ENCODE data around the gene ATP5MG. TPM values are rescaled to one million over a fixed set of nuclear protein-coding genes. Genes with fewer than 3 reads are reported as not detected.
A peak's percentile ranks its signal among the peaks of the same experiment; 100 is the strongest.

Gene ATP5MG
- total and polyA plus RNA-seq, 2 experiments from 2014 or later: 32.3 to 426 TPM

DNA sequence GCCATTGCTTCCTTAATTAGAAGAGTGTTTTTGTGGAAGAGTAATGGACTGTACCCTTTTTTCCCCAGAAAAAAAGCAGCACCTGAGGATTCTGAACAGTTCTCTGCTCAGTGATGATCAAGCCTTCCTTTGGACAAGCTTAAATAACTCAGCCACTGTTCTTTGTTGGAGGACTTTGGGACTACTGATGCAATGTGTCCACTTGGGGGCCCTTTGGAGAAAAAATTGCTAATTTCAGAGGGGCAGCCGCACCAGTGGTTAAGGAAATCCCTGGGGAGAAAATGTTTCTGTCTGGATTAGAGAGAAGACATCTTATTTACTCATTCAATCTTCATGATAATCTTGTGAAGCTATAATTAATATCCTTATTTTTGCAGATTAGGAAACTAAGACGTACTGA lies 29.6 kb downstream of the ATP5MG start:
- no peak for DNase-seq
- H3K79me2 ChIP-seq (ENCODE audit: insufficient read depth): no peaks in the 10 kb centered on the region
- no peak overlapping the region for H2AFZ ChIP-seq

DNA sequence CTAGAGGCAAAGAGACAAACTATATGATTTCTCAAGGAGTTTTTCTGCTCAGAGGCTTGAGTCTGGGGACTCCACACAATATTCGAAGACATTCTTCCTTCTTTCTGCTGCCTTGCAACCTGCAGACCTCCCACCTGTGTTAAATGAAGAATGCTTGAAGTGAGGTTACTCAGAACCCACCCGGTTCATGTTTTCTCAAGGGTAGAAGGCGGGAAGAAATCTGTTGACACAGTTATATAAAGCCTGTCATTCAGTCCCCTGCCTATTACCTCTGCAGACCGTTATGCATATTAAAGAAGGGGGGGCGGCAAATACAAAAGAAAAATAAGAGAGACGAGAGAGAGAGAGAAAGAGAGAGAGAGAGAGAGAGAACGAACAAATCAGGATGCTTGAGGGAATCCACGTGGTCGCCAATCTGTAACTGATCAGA lies 32.7 kb downstream of the ATP5MG start:
- no peak for TF ChIP-seq EZH2phosphoT487 (IDR thresholded peaks at IDR 0.05; ENCODE audit: insufficient read depth, low read depth)
- TF ChIP-seq EZH2 (IDR thresholded peaks at IDR 0.05; ENCODE audit: insufficient read depth, poor library complexity, severe bottlenecking): no peak
- Histone ChIP-seq H3K27ac (no peak overlapping the region), H3F3A (ENCODE audit: insufficient read depth) (peaks cover 8% of the 10 kb centered on the region), H3K9me3 (ENCODE audit: low read depth) (no peaks in the 10 kb centered on the region), H3K9ac (no peak overlapping the region), H3K4me1 (ENCODE audit: insufficient read depth) (peaks cover 5% of the 10 kb centered on the region), H3K9me2 (ENCODE audit: insufficient read depth) (no peaks in the 10 kb centered on the region), H3K4me3 (peak overlapping the region; percentile 73), H3K79me2 (ENCODE audit: insufficient read depth) (peaks cover 26% of the 10 kb centered on the region), H3K27me3 (replicated peaks; ENCODE audit: insufficient read depth) (no peaks in the 10 kb centered on the region), H3K4me2 (ENCODE audit: unreplicated experiment) (peak overlapping the region; percentile 93), H3K36me3 (ENCODE audit: low read depth) (no peaks in the 10 kb centered on the region), H2AFZ (peak overlapping the region; percentile 81), H4K20me1 (ENCODE audit: insufficient read depth) (peaks cover 4% of the 10 kb centered on the region)
- DNase-seq: peak; percentile 59
- WGBS, 2 experiments (ENCODE audit: low coverage in 1 of 2, low lambda C conversion rate in 2 of 2, missing lambda C conversion rate in 2 of 2): 3 to 4% methylated on average over 9 of the region's 9 CpGs
- in situ Hi-C loops (cut with MboI): no loop called here

More for the DNA sequence above, 29.6 kb downstream of the ATP5MG start:
- H3F3A ChIP-seq (ENCODE audit: insufficient read depth): no peaks in the 10 kb centered on the region; the same call in 1 of the 2 replicates
- H3K27me3 ChIP-seq (replicated peaks; ENCODE audit: insufficient read depth): no peaks in the 10 kb centered on the region
- WGBS, 2 experiments (ENCODE audit: low coverage in 1 of 2, low lambda C conversion rate in 2 of 2, missing lambda C conversion rate in 2 of 2): 94 to 95% methylated on average over 2 of the region's 2 CpGs
- no peaks in the 10 kb centered on the region for H3K36me3 ChIP-seq (ENCODE audit: low read depth)
- TF ChIP-seq EZH2phosphoT487 (IDR thresholded peaks at IDR 0.05; ENCODE audit: insufficient read depth, low read depth): no peak
- no peaks in the 10 kb centered on the region for H3K9me2 ChIP-seq (ENCODE audit: insufficient read depth)
- in situ Hi-C loops (cut with MboI): no loop called here
- no peak overlapping the region for H3K4me2 ChIP-seq (ENCODE audit: unreplicated experiment)
- no peak overlapping the region for H3K9ac ChIP-seq
- no peaks in the 10 kb centered on the region for H3K9me3 ChIP-seq (ENCODE audit: low read depth)
- no peak overlapping the region for H3K27ac ChIP-seq
- H3K4me1 ChIP-seq (ENCODE audit: insufficient read depth): no peaks in the 10 kb centered on the region
- no peak overlapping the region for H3K4me3 ChIP-seq
- H4K20me1 ChIP-seq (ENCODE audit: insufficient read depth): no peaks in the 10 kb centered on the region

DNA sequence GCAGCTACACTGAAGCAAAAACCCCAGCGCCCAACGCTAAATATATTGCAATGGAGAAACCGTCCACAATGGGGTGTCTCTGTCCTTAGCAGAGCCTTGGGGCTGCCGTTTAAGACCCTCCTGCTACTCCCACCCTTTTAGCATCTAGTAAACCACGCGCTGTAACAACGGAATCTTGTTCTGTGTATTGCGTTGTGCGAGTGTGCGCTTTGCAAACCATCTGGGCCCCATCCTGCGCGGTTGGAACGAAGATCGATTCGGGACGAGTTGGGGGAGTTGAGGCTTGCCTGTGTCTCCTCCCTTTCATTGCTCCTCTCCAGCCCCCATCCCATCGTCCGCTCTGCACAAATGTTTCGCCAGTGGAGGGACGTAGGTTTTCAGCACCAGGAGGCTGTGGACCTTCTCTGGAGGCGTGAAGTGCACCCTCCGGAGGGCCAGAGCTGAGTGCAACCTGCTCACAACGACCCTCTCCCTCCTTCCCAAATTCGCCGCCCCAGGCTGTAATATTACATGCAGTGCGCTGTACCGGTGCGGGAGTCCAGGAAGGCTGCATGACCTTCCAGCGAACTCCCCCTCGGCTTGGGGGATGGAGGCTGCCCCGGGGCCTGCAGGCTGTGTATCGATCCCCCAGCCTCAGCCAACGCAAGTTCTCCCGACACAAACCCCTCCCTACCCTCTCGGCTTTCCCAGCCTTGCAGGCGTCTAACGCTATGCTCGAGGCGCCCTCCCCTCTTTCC lies 33.3 kb downstream of the ATP5MG start:
- Histone ChIP-seq H3K4me1 (ENCODE audit: insufficient read depth) (peaks cover 10% of the 10 kb centered on the region), H3K4me3 (peak overlapping the region; percentile 73), H3K9me2 (ENCODE audit: insufficient read depth) (no peaks in the 10 kb centered on the region), H3K9ac (peak overlapping the region; percentile 45; the same call in 1 of the 2 replicates), H4K20me1 (ENCODE audit: insufficient read depth) (peaks cover 10% of the 10 kb centered on the region), H3K9me3 (ENCODE audit: low read depth) (no peaks in the 10 kb centered on the region), H3K79me2 (ENCODE audit: insufficient read depth) (peaks cover 32% of the 10 kb centered on the region), H3K4me2 (ENCODE audit: unreplicated experiment) (peak overlapping the region; percentile 93), H3K27ac (no peak overlapping the region), H3K27me3 (replicated peaks; ENCODE audit: insufficient read depth) (no peaks in the 10 kb centered on the region), H2AFZ (peak overlapping the region; percentile 81), H3K36me3 (ENCODE audit: low read depth) (no peaks in the 10 kb centered on the region), H3F3A (ENCODE audit: insufficient read depth) (peaks cover 14% of the 10 kb centered on the region)
- TF ChIP-seq EZH2 (IDR thresholded peaks at IDR 0.05; ENCODE audit: insufficient read depth, poor library complexity, severe bottlenecking): no peak
- TF ChIP-seq EZH2phosphoT487 (IDR thresholded peaks at IDR 0.05; ENCODE audit: insufficient read depth, low read depth): no peak
- WGBS, 2 experiments (ENCODE audit: low coverage in 1 of 2, low lambda C conversion rate in 2 of 2, missing lambda C conversion rate in 2 of 2): 0 to 1% methylated on average over 38 to 39 of the region's 39 CpGs
- peak; percentile 73 for DNase-seq
- in situ Hi-C loops (cut with MboI): no loop called here

DNA sequence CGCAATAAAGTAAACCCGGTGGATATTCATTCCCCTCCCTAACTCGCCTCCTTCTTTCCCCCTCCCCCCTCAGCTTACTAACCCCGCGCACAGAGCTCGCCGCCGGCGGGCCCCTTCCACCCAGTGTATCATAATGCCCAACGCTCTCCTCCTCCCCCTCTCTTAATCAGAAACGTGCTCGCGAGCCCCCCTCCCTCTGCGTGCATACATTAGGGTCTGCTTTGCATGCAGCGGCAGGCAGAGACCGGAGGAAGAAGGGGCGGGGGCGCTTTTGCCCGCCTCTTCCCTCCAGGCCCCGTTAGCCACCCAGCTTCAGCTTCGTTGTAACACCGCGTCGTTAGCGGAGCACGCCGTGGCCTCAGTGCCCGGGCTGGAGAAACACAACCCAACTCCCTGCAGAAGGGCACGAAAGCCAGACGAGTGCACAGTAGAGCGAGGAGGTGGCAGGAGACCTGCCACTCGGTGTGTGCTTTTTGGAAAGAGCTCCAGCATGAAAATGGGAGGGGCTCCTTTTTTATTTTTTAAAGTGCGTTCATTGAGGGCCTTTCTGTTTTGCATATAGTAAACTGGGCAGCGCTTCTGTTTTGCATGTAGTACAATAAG lies 34.0 kb downstream of the ATP5MG start:
- Histone ChIP-seq H3K9me2 (ENCODE audit: insufficient read depth) (no peaks in the 10 kb centered on the region), H3K9me3 (ENCODE audit: low read depth) (no peaks in the 10 kb centered on the region), H3K4me1 (ENCODE audit: insufficient read depth) (peaks cover 17% of the 10 kb centered on the region), H3K9ac (peak overlapping the region; percentile 45), H4K20me1 (ENCODE audit: insufficient read depth) (peaks cover 17% of the 10 kb centered on the region), H3F3A (ENCODE audit: insufficient read depth) (peaks cover 14% of the 10 kb centered on the region), H3K27ac (peak overlapping the region; percentile 39), H3K4me3 (peak overlapping the region; percentile 73), H3K36me3 (ENCODE audit: low read depth) (no peaks in the 10 kb centered on the region), H3K4me2 (ENCODE audit: unreplicated experiment) (peak overlapping the region; percentile 93), H2AFZ (peak overlapping the region; percentile 81), H3K79me2 (ENCODE audit: insufficient read depth) (peaks cover 39% of the 10 kb centered on the region), H3K27me3 (replicated peaks; ENCODE audit: insufficient read depth) (no peaks in the 10 kb centered on the region)
- in situ Hi-C loops (cut with MboI): no loop called here
- peak; percentile 64 for DNase-seq
- TF ChIP-seq EZH2 (IDR thresholded peaks at IDR 0.05; ENCODE audit: insufficient read depth, poor library complexity, severe bottlenecking): no peak
- TF ChIP-seq EZH2phosphoT487 (IDR thresholded peaks at IDR 0.05; ENCODE audit: insufficient read depth, low read depth): no peak
- WGBS, 2 experiments (ENCODE audit: low coverage in 1 of 2, low lambda C conversion rate in 2 of 2, missing lambda C conversion rate in 2 of 2): 1 to 2% methylated on average over 31 to 34 of the region's 34 CpGs

Measured in GM23248 (cell line).